GM15510 (cell line): Measurements from ENCODE around the gene PNMA8B.

Source experiments
- POLR2A ChIP-seq: IDR thresholded peaks from 3 replicates; pipeline ENCODE4 v1.6.1; 2011; ENCODE audit warnings: borderline replicate concordance; ENCODE audit not compliant: insufficient read length; ENCODE audit errors: extremely low read depth

The PNMA8B gene

DNA sequence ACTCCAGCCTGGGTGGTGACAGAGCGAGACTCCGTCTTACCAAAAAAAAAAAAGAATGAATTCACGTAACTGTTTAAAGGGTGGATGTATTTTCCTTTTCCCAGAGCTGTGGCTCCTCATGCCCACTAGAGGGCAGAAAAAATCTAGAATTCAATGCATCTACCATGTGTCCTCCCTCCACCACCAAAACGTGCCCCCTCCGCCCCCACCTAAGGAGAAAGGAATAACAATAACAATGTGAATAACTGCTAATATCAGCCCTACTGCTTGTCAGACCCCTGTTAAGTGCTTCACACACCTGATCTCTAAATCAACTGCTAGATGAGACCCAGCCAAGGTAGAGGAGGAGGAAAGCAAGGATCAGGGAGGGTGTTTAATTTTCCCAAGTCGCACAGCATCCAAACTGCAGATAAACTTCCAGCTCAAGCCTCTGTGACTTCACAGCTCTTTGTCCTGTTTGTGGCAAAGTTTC lies 20.2 kb upstream of the PNMA8B start:
- no peak for TF ChIP-seq POLR2A

DNA sequence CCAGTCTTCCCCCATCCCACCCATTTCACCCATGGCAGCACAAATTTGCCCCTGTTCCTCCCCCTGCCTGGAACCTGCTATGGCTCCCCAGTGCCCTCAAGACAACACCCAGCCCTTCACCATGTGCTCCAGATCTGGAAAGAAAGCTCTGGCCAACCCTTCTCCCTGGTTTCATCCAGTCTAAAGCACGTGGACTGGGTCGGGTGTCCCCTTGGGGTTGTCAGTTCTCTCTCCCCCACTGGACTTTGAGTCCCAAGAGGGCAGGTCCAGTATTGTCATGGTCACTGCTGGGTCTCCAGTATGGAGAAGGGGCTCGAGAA lies 19.6 kb upstream of the PNMA8B start:
- TF ChIP-seq POLR2A = no peak

DNA sequence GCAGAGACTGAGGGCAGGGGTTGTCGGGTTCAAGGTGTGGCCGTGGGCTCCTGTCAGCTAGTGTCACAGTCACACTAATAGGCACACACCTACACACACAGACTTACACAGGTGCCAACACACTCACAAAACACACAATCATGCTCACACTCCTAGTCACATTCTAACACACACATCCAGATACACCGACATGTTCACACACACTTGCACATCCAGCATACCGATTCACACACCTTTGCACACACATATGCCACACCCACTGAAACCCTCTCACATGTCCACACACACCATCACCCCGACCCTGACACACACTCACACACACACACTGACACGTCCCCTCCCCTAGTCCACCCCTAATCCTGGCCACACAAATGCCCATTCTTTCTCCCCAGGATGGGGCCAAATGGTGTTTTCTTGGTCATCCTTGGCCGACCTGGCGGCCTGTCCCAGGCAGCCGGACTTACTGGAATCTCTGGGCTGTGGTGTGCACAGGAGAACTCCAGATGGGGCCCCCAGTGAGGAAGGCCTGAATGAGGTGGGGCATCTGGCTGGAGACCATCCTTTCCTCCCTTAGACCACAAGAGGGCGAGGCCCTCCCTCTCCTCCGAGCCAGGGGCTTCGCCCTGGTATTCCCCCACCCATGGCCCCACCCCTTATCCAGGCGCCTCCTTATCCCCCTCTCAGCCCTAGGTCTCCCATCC lies 19.1 kb upstream of the PNMA8B start:
- TF ChIP-seq POLR2A = no peak

DNA sequence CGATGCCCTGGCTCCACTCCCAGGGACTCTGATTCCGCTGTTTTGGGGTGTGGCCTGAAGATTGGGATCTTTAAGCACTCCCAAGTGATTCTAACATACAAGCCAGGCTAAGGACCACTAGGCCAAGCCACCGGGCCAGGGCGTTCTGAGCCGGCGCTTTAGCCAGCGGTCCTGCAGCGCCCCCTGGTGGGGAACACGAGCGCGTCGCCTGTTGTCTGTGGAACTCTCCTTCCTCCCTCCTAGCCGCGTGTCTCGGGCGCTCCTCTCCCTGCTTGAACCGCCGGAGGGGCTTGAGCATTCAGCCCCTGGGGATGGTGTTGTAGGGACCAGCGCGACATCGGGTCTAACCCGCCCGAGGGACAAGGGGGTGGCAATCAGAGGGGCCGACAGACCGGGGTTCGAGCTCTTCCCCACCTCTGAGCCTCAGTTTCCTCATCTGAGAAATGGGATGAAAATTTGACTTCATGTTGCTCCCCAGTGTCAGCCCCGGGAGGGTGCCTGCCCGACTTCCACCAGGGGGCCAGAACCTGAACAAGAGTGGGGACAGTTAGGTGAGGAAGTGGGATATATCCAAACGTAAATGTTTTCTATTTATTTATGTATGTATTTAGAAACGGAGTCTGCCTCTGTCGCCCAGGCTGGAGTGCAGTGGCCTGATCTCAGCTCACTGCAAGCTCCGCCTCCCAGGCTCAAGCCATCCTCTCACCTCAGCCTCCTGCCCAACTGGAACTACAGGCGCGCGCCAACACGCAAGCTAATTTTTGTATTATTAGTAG lies 18.0 kb upstream of the PNMA8B start:
- no peak for TF ChIP-seq POLR2A

DNA sequence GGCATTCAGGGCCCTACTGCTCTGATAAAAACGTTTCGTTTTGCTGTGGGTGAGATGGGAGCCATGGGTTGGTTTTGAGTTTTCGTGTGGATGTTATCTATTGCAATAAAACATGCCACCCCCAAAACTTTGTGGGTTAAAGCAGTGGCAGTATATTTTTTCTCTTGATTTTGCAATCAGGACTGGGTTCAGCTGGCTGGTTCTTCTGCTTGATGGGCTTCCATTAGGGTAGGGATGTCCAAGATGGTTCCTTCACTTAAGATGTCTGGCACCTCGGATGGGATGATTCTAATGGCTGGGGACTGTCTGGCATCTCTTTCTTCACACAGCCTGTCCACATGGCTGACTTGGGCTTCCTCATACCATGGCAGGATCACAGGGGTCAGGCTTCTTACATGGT lies 15.6 kb upstream of the PNMA8B start:
- TF ChIP-seq POLR2A = no peak

DNA sequence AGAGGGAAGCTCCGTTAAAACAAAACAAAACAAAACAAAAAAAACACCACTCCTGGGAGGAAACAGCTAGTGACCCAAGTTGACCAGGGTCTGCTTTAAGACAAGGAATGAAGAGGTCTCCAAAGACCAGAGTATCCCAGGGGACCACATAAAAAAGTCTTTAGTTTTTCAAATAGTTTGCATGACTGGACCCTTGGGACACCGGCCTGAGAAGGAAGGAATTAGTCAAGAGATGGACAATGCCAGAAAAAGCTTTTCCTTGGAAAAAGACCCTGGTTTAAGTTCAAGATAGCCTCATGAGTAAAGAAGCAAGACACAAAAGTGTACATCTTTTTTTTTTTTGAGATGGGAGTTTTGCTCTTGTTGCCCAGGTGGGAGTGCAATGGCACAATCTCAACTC lies 12.5 kb upstream of the PNMA8B start:
- TF ChIP-seq POLR2A = no peak

DNA sequence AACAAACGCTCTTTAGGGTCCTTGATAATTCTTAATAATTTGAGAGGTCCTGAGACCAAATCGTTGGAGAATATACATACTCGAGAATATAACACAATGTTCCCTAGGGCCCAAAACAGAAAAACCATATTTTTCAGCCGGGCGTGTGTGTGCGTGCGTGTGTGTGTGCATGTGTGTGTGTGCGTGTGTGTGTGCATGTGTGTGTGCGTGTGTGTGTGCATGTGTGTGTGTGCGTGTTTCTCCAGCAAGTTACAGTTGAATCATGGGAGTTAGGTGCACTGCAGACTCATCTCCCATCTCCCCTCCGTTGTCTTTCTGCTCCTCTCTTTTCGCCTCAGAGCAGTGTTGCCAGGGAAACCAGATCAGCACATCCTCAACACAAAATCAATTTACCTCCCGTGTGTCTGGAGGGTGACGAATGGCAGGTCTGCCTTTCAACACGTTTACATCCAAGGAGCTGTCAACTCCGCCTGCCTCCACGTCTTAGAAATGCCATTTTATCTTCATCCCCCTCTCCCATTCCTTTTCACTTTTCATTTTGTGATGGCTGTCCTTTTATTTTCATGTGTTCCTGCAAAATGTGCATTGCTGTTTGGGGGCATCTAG lies 8.3 kb upstream of the PNMA8B start:
- TF ChIP-seq POLR2A = no peak

DNA sequence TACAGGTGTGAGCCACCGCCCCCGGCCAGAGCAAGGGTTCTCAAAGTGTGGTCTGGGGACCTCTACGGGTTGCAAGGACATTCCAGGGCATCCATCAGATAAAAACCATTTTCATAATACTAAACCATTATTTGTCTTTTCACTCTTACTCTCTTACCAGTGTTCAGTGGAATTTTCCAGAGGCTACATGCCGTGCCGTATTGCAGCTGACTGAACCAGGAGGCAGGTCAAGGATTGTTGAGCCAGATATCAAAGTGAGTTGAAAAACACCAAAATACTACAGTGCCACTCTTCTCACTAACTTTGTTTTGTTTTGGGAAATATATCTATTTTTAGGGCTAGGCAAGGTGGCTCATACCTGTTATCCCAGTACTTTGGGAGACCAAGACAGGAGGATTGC lies 7.2 kb upstream of the PNMA8B start:
- no peak for TF ChIP-seq POLR2A

DNA sequence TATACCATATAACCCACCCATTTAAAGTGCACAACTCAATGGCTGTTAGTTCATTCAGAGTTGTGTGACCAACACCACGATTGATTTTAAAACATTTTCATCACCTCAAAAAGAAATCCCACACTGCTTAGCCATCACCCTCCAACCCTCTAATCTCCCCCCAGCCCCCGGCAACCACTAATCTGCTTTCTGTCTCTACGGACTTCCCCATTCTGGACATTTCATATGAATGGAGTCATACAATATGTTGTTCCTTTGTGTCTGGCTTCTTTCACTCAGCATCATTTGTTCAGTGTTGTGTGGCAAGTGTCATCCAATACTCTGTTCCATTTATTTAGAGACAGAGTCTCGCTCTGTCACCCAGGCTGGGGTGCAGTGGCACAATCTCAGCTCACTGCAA lies 4.0 kb upstream of the PNMA8B start:
- TF ChIP-seq POLR2A = no peak

DNA sequence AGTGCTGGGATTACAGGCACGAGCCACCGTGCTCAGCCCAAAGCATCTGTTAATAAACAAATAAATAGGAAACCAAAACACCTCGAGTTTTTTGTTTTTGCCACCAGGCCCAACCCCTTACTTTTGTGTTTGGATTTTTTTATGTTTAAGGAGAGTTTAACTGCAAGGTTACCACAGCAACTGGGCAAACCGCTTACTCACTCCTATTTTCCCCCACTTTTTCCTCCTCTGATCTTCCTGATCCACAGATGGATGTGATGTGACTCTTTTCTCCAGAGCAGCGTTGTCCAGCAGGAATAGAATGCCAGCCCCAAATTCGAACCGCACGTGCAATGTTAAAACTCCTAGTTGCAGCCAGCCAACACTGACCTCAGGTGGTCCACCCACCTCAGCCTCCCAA lies 2.1 kb upstream of the PNMA8B start:
- TF ChIP-seq POLR2A = no peak

DNA sequence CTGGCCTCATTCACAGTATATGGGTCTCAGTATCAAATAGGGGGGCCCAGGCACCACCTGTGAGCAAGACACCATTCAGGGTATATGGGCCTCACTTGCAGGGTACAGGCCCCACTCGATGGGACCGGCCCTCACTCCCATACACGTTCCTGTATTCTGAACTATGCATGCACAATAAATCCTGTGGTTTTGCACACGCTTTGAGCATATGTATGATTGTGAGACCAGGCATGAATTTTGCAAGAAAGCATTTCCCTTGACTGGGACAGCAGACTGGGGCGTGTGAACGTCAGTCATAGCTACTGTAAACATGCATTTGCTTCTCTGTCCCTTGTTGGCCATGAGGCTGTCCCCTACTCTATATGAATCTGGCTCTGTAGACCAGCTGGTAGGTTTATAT lies 637 bp upstream of the PNMA8B start:
- no peak for TF ChIP-seq POLR2A

DNA sequence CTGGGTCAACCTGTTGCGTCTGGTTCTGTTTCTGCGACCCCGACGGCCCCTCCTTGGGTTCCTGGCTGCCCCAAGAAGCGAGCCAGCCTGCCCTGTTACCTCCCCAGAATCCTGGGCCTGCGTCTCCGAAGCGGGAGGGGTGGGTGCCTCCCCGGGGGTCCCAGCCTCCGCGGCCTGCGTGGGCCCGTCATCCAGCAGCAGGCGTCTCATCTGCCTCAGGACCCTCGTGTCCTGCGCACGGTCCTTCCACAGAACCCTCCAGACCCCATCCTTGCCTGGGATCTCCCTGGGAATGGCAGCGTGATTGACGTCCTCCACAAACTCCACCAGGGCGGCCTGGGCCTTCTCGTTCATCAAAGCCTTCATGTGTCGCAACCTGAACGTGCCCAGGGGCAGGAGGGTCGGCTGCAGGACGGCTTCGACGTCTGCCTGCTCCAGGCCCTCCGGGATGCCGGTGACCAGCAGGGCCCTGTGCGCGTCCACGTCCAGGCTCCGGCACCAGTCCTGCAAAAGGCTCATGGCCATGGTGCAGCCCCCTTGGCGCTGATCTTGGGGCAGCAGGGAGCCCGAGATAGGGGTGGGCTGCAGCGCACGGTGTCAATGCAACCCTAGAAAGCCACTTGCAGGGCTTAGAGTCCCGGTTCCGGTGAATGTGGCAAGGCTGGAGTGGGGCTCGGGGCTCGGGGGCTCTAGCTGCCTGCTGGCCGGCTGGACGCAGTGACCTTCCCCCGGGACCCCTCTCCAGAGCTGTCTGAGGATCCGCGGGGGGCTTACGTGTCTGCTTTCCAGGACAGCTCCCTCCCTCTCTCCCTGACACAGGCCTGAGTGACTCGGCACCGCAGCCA lies 504 bp downstream of the PNMA8B start:
- TF ChIP-seq POLR2A = no peak

DNA sequence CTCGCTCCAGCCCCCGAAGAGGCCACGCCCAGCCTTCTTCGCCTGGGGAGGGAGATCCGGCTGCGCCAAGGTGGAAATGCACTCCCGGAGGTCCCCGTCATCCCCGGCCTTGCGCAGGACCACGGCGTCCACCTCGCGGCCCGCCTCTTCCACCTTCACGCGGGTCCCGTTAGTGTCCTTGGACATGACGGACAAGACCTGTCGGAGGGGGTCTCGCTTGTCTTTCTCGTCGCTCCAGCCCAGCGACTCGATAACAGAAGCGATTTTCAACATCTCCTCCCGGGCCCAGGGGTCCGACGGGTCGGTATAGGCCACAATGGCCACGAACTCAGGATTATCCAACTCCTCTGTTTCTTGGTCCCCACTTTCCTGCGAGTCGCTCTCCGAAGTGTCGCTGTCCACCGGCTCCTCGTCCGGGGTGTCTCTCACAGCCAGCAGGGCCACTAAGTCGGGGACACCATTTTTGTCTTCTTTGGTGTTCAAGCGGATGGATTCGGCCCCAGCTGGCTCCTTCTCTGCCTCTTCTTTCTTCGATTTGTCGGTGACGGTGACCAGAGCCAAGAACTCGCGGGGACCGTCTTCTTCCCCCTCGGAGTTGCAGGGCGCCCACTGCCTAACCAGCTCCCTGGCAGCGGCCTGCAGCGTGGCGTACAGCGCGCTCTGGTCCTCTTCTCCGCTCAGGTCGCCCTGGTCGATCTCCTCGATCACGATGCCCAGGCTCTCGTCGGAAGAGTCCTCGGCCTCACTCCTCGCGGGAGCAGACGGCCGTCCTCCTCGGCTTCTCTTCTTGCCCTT lies 1.3 kb downstream of the PNMA8B start:
- no peak for TF ChIP-seq POLR2A
